Prostate gland (tissue), 2 donors: Measurements from ENCODE around the gene GAB4. TPM values are rescaled to one million over a fixed set of nuclear protein-coding genes. Genes with fewer than 3 reads are reported as not detected.
A peak's percentile ranks its signal among the peaks of the same experiment; 100 is the strongest.

Experiments
- DNase-seq: peaks from one replicate; pipeline ENCODE4 v3.0.0-alpha.2; 2019; ENCODE audit warnings: low spot score
- H3K27ac ChIP-seq, 2 donors: fragments of 200-600 bp; sonication (generic); 2 replicates each; pipeline ENCODE4 v1.5.1; 2017 to 2019
- H3K27me3 ChIP-seq: fragments of 200-600 bp; sonication (generic); replicated peaks from 2 replicates; pipeline ENCODE4 v1.5.1; 2019; ENCODE audit not compliant: insufficient read depth
- H3K36me3 ChIP-seq, 2 donors: fragments of 200-600 bp; sonication (generic); 1 replicate in 1 of 2; 2 replicates in 1 of 2; pipeline versions ENCODE4 v1.5.1 to v1.8.1; 2017 to 2019
- H3K4me1 ChIP-seq: fragments of 200-600 bp; sonication (generic); replicated peaks from 2 replicates; pipeline ENCODE4 v1.5.1; 2019
- H3K4me3 ChIP-seq, 2 donors: fragments of 200-600 bp; sonication (generic); 2 replicates each; pipeline ENCODE4 v1.5.1; 2017 to 2019
- H3K9me3 ChIP-seq: fragments of 200-600 bp; sonication (generic); 2 replicates; pipeline ENCODE4 v1.5.1; 2017
- CTCF ChIP-seq, 4 experiments: fragments of 200-600 bp in 2 of 4; fragments of 450-650 bp in 2 of 4; sonication (generic) in 2 of 4; IDR thresholded peaks; 1 replicate in 3 of 4; 2 replicates in 1 of 4; pipeline ENCODE4 v1.5.1; 2016 to 2019; ENCODE audit warnings: antibody characterized with exemption in 4 of 4, mild to moderate bottlenecking in 2 of 4, moderate library complexity in 2 of 4
- POLR2A ChIP-seq: fragments of 450-650 bp; IDR thresholded peaks from one replicate; pipeline ENCODE4 v1.6.1; 2016; ENCODE audit warnings: antibody characterized with exemption, mild to moderate bottlenecking
- POLR2AphosphoS5 ChIP-seq: sonication (generic); formaldehyde crosslinking; IDR thresholded peaks from one replicate; pipeline ENCODE4 v1.6.1; 2017; ENCODE audit warnings: antibody characterized with exemption
- WGBS: methylation state at CpG from one replicate; pipeline ENCODE4 v1.1.5; 2018; 5-methylcytosine and 5-hydroxymethylcytosine counted together
- intact Hi-C: fragments of 100-400 bp; cut with DNase I; formaldehyde crosslinking; loops from one replicate; pipeline ENCODE4 v1.14.2; 2022
- total RNA-seq, 2 donors: library from RNA; depleted of rRNA; stranded (reverse); fragments of >200 nt; gene quantifications; one replicate each; pipeline ENCODE4 v1.1.0, GENCODE V29; 2016

GAB4 gene
- total RNA-seq, 2 donors from 2014 or later: 3.4 TPM; not detected in 1

- Histone ChIP-seq H3K9me3 (no peaks in the 10 kb centered on the region), H3K27ac (no peak overlapping the region), H3K36me3 (no peaks in the 10 kb centered on the region), H3K27me3 (no peaks in the 10 kb centered on the region), H3K4me1 (no peaks in the 10 kb centered on the region), H3K4me3 (no peak overlapping the region)
- intact Hi-C loops: no loop called here
- no peak for TF ChIP-seq POLR2A
- no peak for TF ChIP-seq CTCF (IDR thresholded peaks at IDR 0.05)
- TF ChIP-seq POLR2AphosphoS5: no peak
- no peak for DNase-seq
- WGBS: 45% methylated on average over 3 of the region's 3 CpGs
Observed at GRCh38 chr22:16932577-16932976, 75.4 kb downstream of the GAB4 start.

GRCh38 chr22:16925407-16925966 lies 82.5 kb downstream of the GAB4 start:
- Histone ChIP-seq H3K36me3 (no peaks in the 10 kb centered on the region), H3K4me1 (no peaks in the 10 kb centered on the region), H3K9me3 (no peaks in the 10 kb centered on the region), H3K27me3 (no peaks in the 10 kb centered on the region), H3K27ac (no peak overlapping the region), H3K4me3 (no peak overlapping the region)
- WGBS: 64% methylated on average over 4 of the region's 4 CpGs
- no peak for DNase-seq
- TF ChIP-seq POLR2AphosphoS5 (no peak), CTCF (IDR thresholded peaks at IDR 0.05) (no peak), POLR2A (no peak)
- intact Hi-C loops: no loop called here

- Histone ChIP-seq H3K9me3 (no peaks in the 10 kb centered on the region), H3K36me3 (no peaks in the 10 kb centered on the region), H3K4me1 (no peaks in the 10 kb centered on the region), H3K4me3 (no peak overlapping the region), H3K27me3 (no peaks in the 10 kb centered on the region), H3K27ac (no peak overlapping the region)
- TF ChIP-seq POLR2AphosphoS5 (no peak), CTCF (IDR thresholded peaks at IDR 0.05) (no peak), POLR2A (no peak)
- intact Hi-C loops: no loop called here
- no peak for DNase-seq
- 36% methylated on average over 1 of the region's 1 CpG for WGBS
Observed at GRCh38 chr22:16922706-16923105, 85.3 kb downstream of the GAB4 start.

- Histone ChIP-seq H3K4me3 (no peak overlapping the region), H3K27ac (no peak overlapping the region), H3K9me3 (no peaks in the 10 kb centered on the region), H3K4me1 (no peaks in the 10 kb centered on the region), H3K27me3 (no peaks in the 10 kb centered on the region), H3K36me3 (no peaks in the 10 kb centered on the region)
- intact Hi-C loops: no loop called here
- no peak for DNase-seq
- WGBS: 30% methylated on average over 2 of the region's 2 CpGs
- TF ChIP-seq POLR2A (no peak), POLR2AphosphoS5 (no peak), CTCF (IDR thresholded peaks at IDR 0.05) (no peak)
Observed at GRCh38 chr22:16922076-16922475, 85.9 kb downstream of the GAB4 start.

- no peak for TF ChIP-seq POLR2A
- peak; percentile 28 to 61 (median 52) for TF ChIP-seq CTCF (IDR thresholded peaks at IDR 0.05)
- peak; percentile 57 for DNase-seq
- WGBS: 16% methylated on average over 16 of the region's 16 CpGs
- H3K4me1 ChIP-seq: no peaks in the 10 kb centered on the region
- no peak overlapping the region for H3K4me3 ChIP-seq
- H3K27ac ChIP-seq: no peak overlapping the region
- no peaks in the 10 kb centered on the region for H3K36me3 ChIP-seq
- H3K27me3 ChIP-seq: no peaks in the 10 kb centered on the region
- H3K9me3 ChIP-seq: no peaks in the 10 kb centered on the region
- intact Hi-C loops: loop anchor here (10.0 kb wide), 1 partner anchor 137 kb away; no protein-coding TSS in a partner anchor
Observed at GRCh38 chr22:16917144-16918003, 90.6 kb downstream of the GAB4 start.
